ENCODE data around the gene NAMPT.

NAMPT gene

GRCh38 chr7:106249488-106249887, 35.3 kb downstream of the NAMPT start:
- Histone ChIP-seq H3K9ac (ENCODE audit: low read depth, low read length, poor library complexity, severe bottlenecking) (no peak overlapping the region), H3K9me2 (replicated peaks; ENCODE audit: low read depth, low read length) (no peaks in the 10 kb centered on the region), H3F3A (ENCODE audit: low read depth) (no peaks in the 10 kb centered on the region), H3K27me3 (ENCODE audit: insufficient read depth, low read length, poor library complexity, severe bottlenecking) (no peaks in the 10 kb centered on the region), H3K4me1 (ENCODE audit: insufficient read depth, low read length, poor library complexity, severe bottlenecking) (no peaks in the 10 kb centered on the region), H3K36me3 (ENCODE audit: insufficient read depth, low read length) (peaks cover 44% of the 10 kb centered on the region), H3K9me3 (ENCODE audit: insufficient read depth, low read depth, low read length) (no peaks in the 10 kb centered on the region), H4K20me1 (ENCODE audit: insufficient read depth, low read length, poor library complexity, severe bottlenecking) (no peaks in the 10 kb centered on the region), H3K79me2 (ENCODE audit: insufficient read depth, low read length) (no peaks in the 10 kb centered on the region), H3K4me2 (ENCODE audit: low read depth, low read length, poor library complexity, severe bottlenecking) (no peak overlapping the region), H3K4me3 (ENCODE audit: low read length, poor library complexity, severe bottlenecking) (no peak overlapping the region), H2AFZ (ENCODE audit: low read length) (no peak overlapping the region)
- TF ChIP-seq EZH2phosphoT487 (IDR thresholded peaks at IDR 0.05; ENCODE audit: borderline replicate concordance) (no peak), CTCF (conservative IDR thresholded peaks at IDR 0.05; ENCODE audit: low read length) (no peak)

GRCh38 chr7:106248600-106248999, 36.2 kb downstream of the NAMPT start:
- no peaks in the 10 kb centered on the region for H3K27me3 ChIP-seq (ENCODE audit: insufficient read depth, low read length, poor library complexity, severe bottlenecking)
- peaks cover 35% of the 10 kb centered on the region for H3K36me3 ChIP-seq (ENCODE audit: insufficient read depth, low read length)
- H3K9ac ChIP-seq (ENCODE audit: low read depth, low read length, poor library complexity, severe bottlenecking): no peak overlapping the region

GRCh38 chr7:106247841-106248240, 36.9 kb downstream of the NAMPT start:
- H3K36me3 ChIP-seq (ENCODE audit: insufficient read depth, low read length): peaks cover 27% of the 10 kb centered on the region
- no peak overlapping the region for H2AFZ ChIP-seq (ENCODE audit: low read length)
- no peaks in the 10 kb centered on the region for H3K4me1 ChIP-seq (ENCODE audit: insufficient read depth, low read length, poor library complexity, severe bottlenecking)
- no peak overlapping the region for H3K4me3 ChIP-seq (ENCODE audit: low read length, poor library complexity, severe bottlenecking)
- no peaks in the 10 kb centered on the region for H3F3A ChIP-seq (ENCODE audit: low read depth)
- H3K9me3 ChIP-seq (ENCODE audit: insufficient read depth, low read depth, low read length): no peaks in the 10 kb centered on the region
- no peaks in the 10 kb centered on the region for H3K27me3 ChIP-seq (ENCODE audit: insufficient read depth, low read length, poor library complexity, severe bottlenecking)
- no peak for TF ChIP-seq CTCF (conservative IDR thresholded peaks at IDR 0.05; ENCODE audit: low read length)
- TF ChIP-seq EZH2phosphoT487 (IDR thresholded peaks at IDR 0.05; ENCODE audit: borderline replicate concordance): no peak
- H3K4me2 ChIP-seq (ENCODE audit: low read depth, low read length, poor library complexity, severe bottlenecking): no peak overlapping the region
- no peak overlapping the region for H3K9ac ChIP-seq (ENCODE audit: low read depth, low read length, poor library complexity, severe bottlenecking)
- H3K9me2 ChIP-seq (replicated peaks; ENCODE audit: low read depth, low read length): no peaks in the 10 kb centered on the region
- H3K79me2 ChIP-seq (ENCODE audit: insufficient read depth, low read length): no peaks in the 10 kb centered on the region
- no peaks in the 10 kb centered on the region for H4K20me1 ChIP-seq (ENCODE audit: insufficient read depth, low read length, poor library complexity, severe bottlenecking)

More at GRCh38 chr7:106248600-106248999, 36.2 kb downstream of the NAMPT start:
- H3K9me2 ChIP-seq (replicated peaks; ENCODE audit: low read depth, low read length): no peaks in the 10 kb centered on the region
- TF ChIP-seq EZH2phosphoT487 (IDR thresholded peaks at IDR 0.05; ENCODE audit: borderline replicate concordance) (no peak), CTCF (conservative IDR thresholded peaks at IDR 0.05; ENCODE audit: low read length) (no peak)
- no peak overlapping the region for H3K4me3 ChIP-seq (ENCODE audit: low read length, poor library complexity, severe bottlenecking)
- H3K4me2 ChIP-seq (ENCODE audit: low read depth, low read length, poor library complexity, severe bottlenecking): no peak overlapping the region
- no peaks in the 10 kb centered on the region for H3K79me2 ChIP-seq (ENCODE audit: insufficient read depth, low read length)
- H3K9me3 ChIP-seq (ENCODE audit: insufficient read depth, low read depth, low read length): no peaks in the 10 kb centered on the region
- H2AFZ ChIP-seq (ENCODE audit: low read length): no peak overlapping the region
- no peaks in the 10 kb centered on the region for H3F3A ChIP-seq (ENCODE audit: low read depth)
- no peaks in the 10 kb centered on the region for H4K20me1 ChIP-seq (ENCODE audit: insufficient read depth, low read length, poor library complexity, severe bottlenecking)
- H3K4me1 ChIP-seq (ENCODE audit: insufficient read depth, low read length, poor library complexity, severe bottlenecking): no peaks in the 10 kb centered on the region
